Thymus (tissue), 11 donors: ENCODE measurements around the gene L1TD1. TPM values are rescaled to one million over a fixed set of nuclear protein-coding genes. Genes with fewer than 3 reads are reported as not detected.

ENCODE experiments used
- DNase-seq, 9 donors: peaks; one replicate each; pipeline ENCODE4 v3.0.0-alpha.2; 2013; ENCODE audit warnings: low spot score in 9 of 9, low read depth in 6 of 9, missing footprints in 1 of 9
- H3K27ac ChIP-seq, 2 donors: one replicate each; pipeline ENCODE4 v1.5.1; 2013; ENCODE audit warnings: control low read depth in 1 of 2, low read depth in 1 of 2, low read length in 1 of 2, mild to moderate bottlenecking in 1 of 2, moderate library complexity in 1 of 2
- H3K27me3 ChIP-seq, 2 donors: one replicate each; pipeline ENCODE4 v1.5.1; 2013; ENCODE audit warnings: low read length in 1 of 2; ENCODE audit not compliant: control insufficient read depth in 2 of 2, insufficient read depth in 1 of 2
- H3K36me3 ChIP-seq, 2 donors: one replicate each; pipeline ENCODE4 v1.5.1; 2013; ENCODE audit warnings: low read length in 1 of 2, mild to moderate bottlenecking in 1 of 2, moderate library complexity in 1 of 2; ENCODE audit not compliant: control insufficient read depth in 2 of 2, insufficient read depth in 2 of 2
- H3K4me1 ChIP-seq, 2 donors: one replicate each; pipeline ENCODE4 v1.5.1; 2013; ENCODE audit warnings: low read length in 2 of 2; ENCODE audit not compliant: control insufficient read depth in 2 of 2, insufficient read depth in 2 of 2
- H3K4me3 ChIP-seq, 2 donors: one replicate each; pipeline ENCODE4 v1.5.1; 2013; ENCODE audit warnings: low read length in 2 of 2, control low read depth in 1 of 2, mild to moderate bottlenecking in 1 of 2
- H3K9me3 ChIP-seq, 2 donors: one replicate each; pipeline ENCODE4 v1.5.1; 2013; ENCODE audit warnings: low read length in 1 of 2, mild to moderate bottlenecking in 1 of 2; ENCODE audit not compliant: control insufficient read depth in 2 of 2, insufficient read depth in 1 of 2
- WGBS: extraction: QIAGEN DNeasy Blood & Tissue Kit; methylation state at CpG from one replicate; pipeline ENCODE4 v1.1.7; 2013; 5-methylcytosine and 5-hydroxymethylcytosine counted together
- polyA plus RNA-seq: library from polyadenylated mRNA; stranded (reverse); fragments of 200-250 nt; gene quantifications from one replicate; pipeline ENCODE4 v1.2.3, GENCODE V29; 2013
- total RNA-seq: library from RNA; stranded (reverse); fragments of 120-200 nt; gene quantifications from one replicate; pipeline ENCODE4 v1.2.4, GENCODE V29; 2013
- donor health status: healthy.

The L1TD1 gene
- total and polyA plus RNA-seq, 2 donors: 0.42 to 0.80 TPM

DNA sequence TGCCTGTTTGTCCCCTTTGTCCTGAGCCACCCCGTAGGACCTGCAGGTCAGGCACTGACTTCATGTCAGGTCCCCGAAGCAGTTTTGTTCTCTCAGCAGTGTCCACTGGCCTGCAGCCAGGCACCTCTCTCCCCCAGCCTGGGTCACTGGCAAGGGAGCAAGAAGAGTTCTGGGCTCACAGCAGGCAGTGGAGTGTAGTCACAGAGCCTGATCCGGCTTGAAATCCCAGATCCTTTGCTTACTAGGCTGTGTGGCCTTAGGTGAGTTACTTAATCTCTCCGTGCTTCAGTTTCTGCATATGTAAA lies 34.2 kb downstream of the L1TD1 start:
- Histone ChIP-seq H3K27ac (no peak overlapping the region), H3K9me3 (no peaks in the 10 kb centered on the region), H3K4me1 (peaks cover 0 to 6% of the 10 kb centered on the region in 2 donors), H3K4me3 (no peak overlapping the region), H3K27me3 (no peaks in the 10 kb centered on the region), H3K36me3 (no peaks in the 10 kb centered on the region)
- DNase-seq: no peak
- 87% methylated on average over 4 of the region's 4 CpGs for WGBS

- Histone ChIP-seq H3K27ac (no peak overlapping the region), H3K4me1 (peaks cover 0 to 6% of the 10 kb centered on the region in 2 donors), H3K9me3 (no peaks in the 10 kb centered on the region), H3K4me3 (no peak overlapping the region), H3K27me3 (no peaks in the 10 kb centered on the region), H3K36me3 (no peaks in the 10 kb centered on the region)
- WGBS: 88% methylated on average over 3 of the region's 3 CpGs
- no peak for DNase-seq
Observed at GRCh38 chr1:62229468-62229867, 34.8 kb downstream of the L1TD1 start.

GRCh38 chr1:62229932-62230331 lies 35.3 kb downstream of the L1TD1 start:
- H3K4me3 ChIP-seq: no peak overlapping the region
- no peak overlapping the region for H3K27ac ChIP-seq
- DNase-seq: no peak
- H3K36me3 ChIP-seq: no peaks in the 10 kb centered on the region
- H3K9me3 ChIP-seq: no peaks in the 10 kb centered on the region
- no peaks in the 10 kb centered on the region for H3K27me3 ChIP-seq
- WGBS: 91% methylated on average over 2 of the region's 2 CpGs
- H3K4me1 ChIP-seq: peaks cover 0 to 6% of the 10 kb centered on the region in 2 donors

- Histone ChIP-seq H3K4me3 (no peak overlapping the region), H3K9me3 (no peaks in the 10 kb centered on the region), H3K36me3 (no peaks in the 10 kb centered on the region), H3K4me1 (peaks cover 0 to 6% of the 10 kb centered on the region in 2 donors), H3K27me3 (no peaks in the 10 kb centered on the region), H3K27ac (no peak overlapping the region)
- no peak for DNase-seq
- 95% methylated on average over 5 of the region's 5 CpGs for WGBS
Observed at GRCh38 chr1:62230718-62231117, 36.1 kb downstream of the L1TD1 start.

- WGBS: 90% methylated on average over 14 of the region's 14 CpGs
Observed at GRCh38 chr1:62232871-62233278, 38.2 kb downstream of the L1TD1 start.

DNA sequence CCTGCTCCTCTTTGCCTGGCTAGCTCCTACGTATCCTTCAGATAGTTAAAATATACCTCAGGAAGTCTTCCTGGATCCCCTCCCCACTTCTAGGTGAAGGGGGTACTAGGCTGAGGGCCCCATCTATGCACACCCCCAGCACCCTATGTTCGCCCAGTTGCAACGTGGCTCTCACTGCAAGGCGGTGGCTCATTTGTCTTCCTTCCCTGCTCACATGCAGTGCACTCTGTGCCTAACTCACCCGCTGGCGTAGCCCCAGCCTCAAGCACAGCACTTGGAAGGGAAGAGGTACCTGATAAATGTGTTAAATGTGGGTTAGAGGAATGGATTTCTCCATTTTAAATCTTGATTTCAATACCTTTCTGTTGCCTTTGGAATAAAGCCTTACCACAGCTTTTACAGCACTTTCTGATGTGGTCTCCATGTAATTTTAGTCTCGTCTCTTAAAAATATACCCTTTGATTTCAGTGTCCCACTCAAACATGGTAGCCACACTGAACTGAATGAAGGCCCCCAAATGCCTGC lies 39.3 kb downstream of the L1TD1 start:
- H3K27me3 ChIP-seq: no peaks in the 10 kb centered on the region
- H3K4me1 ChIP-seq: peaks cover 0 to 6% of the 10 kb centered on the region in 2 donors
- DNase-seq: no peak
- WGBS: 84% methylated on average over 7 of the region's 7 CpGs
- no peak overlapping the region for H3K27ac ChIP-seq
- no peak overlapping the region for H3K4me3 ChIP-seq
- H3K36me3 ChIP-seq: no peaks in the 10 kb centered on the region
- H3K9me3 ChIP-seq: no peaks in the 10 kb centered on the region

More at GRCh38 chr1:62232871-62233278, 38.2 kb downstream of the L1TD1 start:
- no peaks in the 10 kb centered on the region for H3K27me3 ChIP-seq
- no peak for DNase-seq
- no peaks in the 10 kb centered on the region for H3K36me3 ChIP-seq
- no peak overlapping the region for H3K27ac ChIP-seq
- peaks cover 0 to 6% of the 10 kb centered on the region in 2 donors for H3K4me1 ChIP-seq
- no peak overlapping the region for H3K4me3 ChIP-seq
- no peaks in the 10 kb centered on the region for H3K9me3 ChIP-seq

DNA sequence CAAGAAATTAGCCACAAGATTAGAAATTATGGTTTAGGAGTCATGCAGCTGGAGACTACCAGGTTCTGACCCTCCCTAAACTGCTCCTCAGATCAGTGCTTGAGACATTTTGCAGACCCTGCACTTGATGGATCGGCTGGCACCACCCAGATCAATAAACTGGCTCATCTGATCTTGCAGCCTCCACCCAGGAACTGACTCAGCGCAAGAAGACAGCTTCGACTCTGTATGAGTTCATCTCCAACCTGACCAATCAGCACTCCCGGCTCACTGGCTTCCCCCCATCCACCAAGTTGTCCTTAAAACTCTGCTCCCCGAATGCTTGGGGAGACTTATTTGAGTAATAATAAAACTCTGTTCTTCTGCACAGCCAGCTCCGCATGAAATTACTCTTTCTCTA lies 40.0 kb downstream of the L1TD1 start:
- Histone ChIP-seq H3K9me3 (no peaks in the 10 kb centered on the region), H3K4me3 (no peak overlapping the region), H3K4me1 (peaks cover 0 to 6% of the 10 kb centered on the region in 2 donors), H3K27me3 (no peaks in the 10 kb centered on the region), H3K27ac (no peak overlapping the region), H3K36me3 (no peaks in the 10 kb centered on the region)
- no peak for DNase-seq
- 94% methylated on average over 6 of the region's 6 CpGs for WGBS

GRCh38 chr1:62235576-62235975 lies 40.9 kb downstream of the L1TD1 start:
- 95% methylated on average over 2 of the region's 2 CpGs for WGBS
- Histone ChIP-seq H3K27me3 (no peaks in the 10 kb centered on the region), H3K4me3 (no peak overlapping the region)

GRCh38 chr1:62237361-62237760 lies 42.7 kb downstream of the L1TD1 start:
- peak in 1 of 9 donors; percentile 9 for DNase-seq
- 93% methylated on average over 4 of the region's 4 CpGs for WGBS
- H3K4me3 ChIP-seq: no peak overlapping the region
- peaks cover 0 to 3% of the 10 kb centered on the region in 2 donors for H3K4me1 ChIP-seq
- no peaks in the 10 kb centered on the region for H3K36me3 ChIP-seq
- no peaks in the 10 kb centered on the region for H3K9me3 ChIP-seq
- no peak overlapping the region for H3K27ac ChIP-seq
- H3K27me3 ChIP-seq: no peaks in the 10 kb centered on the region

More at GRCh38 chr1:62235576-62235975, 40.9 kb downstream of the L1TD1 start:
- peaks cover 0 to 3% of the 10 kb centered on the region in 2 donors for H3K4me1 ChIP-seq
- H3K36me3 ChIP-seq: no peaks in the 10 kb centered on the region
- H3K9me3 ChIP-seq: no peaks in the 10 kb centered on the region
- no peak overlapping the region for H3K27ac ChIP-seq
- DNase-seq: no peak
